ENCODE measurements around the gene KCNAB1.

The KCNAB1 gene

GRCh38 chr3:156334841-156335545 lies 214.6 kb downstream of the KCNAB1 start:
- DNase-seq, result no peak

DNA sequence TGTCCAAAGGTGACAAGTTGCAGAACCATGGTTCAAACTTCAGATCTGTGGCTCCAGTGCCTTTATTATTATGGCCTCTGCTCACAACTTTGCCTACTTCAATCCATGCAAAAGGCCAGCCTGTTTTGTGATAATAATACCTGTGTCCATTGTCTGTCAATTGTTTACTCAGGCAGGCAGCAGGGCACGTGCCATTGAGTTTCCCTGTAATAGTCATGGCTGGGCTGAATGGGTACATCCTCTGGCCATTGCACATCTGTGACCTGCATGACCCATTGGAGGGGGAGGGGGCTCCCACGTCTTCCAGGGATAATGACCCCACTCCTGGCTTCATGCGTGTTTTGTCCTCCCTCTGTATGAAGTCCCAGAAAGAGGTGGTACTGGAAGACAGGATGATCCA lies 219.1 kb downstream of the KCNAB1 start:
- no peak for DNase-seq

DNA sequence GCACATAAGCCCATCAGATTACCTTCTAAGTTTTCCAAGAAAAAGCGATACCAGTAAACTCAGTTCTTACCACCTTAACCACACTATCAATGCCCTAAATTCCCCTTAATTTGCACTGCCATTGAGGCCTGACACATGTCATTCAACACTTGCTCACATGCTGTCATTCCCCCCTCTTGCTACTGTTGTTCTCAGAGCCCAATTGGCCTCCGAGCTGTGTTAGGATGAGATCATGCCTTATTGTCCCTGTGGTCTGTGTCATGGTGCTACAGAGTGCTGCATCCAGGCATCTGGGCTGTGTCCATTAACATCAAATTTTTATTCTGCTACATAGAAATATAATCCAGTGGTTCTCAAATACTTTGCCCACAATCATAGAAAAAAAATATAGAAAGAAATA lies 221.0 kb downstream of the KCNAB1 start:
- no peak for DNase-seq

- DNase-seq, result no peak
Measured at GRCh38 chr3:156341831-156342416, 221.5 kb downstream of the KCNAB1 start.

DNA sequence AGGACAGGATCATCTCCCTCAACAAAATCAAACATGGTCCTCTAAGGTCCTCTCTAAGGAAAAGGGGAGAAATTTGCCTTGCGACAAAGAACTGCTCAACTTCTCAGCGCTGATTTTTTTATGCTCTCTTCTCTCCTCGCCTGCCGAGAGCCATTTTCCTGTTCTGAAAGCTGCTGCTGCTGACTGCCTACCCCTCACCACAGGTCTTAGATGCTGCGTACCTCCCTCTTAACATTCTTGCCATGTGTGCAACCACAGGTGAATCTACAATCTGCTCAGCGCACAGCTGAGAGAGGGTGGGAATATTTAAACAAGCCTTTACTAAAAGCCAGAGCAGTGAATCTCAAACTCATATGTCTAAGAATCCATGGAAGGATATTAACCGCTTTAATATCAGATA lies 223.8 kb downstream of the KCNAB1 start:
- no peak for DNase-seq

- DNase-seq, result no peak
Measured at GRCh38 chr3:156349111-156349510, 228.7 kb downstream of the KCNAB1 start.

- no peak for DNase-seq
Measured at GRCh38 chr3:156349978-156350377, 229.6 kb downstream of the KCNAB1 start.

DNA sequence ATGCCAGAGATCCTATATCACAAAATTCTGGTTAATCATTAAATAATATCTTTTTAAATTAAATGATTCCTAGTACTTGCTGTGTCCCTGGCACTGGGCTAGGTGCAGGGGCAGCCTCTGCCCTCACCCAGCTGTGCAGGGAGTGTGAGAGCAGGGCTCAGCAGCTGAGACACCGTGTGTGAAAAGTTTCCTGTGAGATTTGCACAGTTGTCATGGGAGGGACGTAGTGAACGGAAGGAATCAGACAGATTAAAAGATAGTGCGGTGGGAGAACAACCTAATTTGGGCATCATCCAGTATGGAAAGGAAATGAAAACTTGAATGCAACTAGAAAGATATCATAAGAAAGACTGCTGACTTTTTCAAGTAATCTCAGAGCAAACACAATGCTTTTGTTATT lies 230.4 kb downstream of the KCNAB1 start:
- DNase-seq, result no peak

GRCh38 chr3:156351783-156352182 lies 231.4 kb downstream of the KCNAB1 start:
- DNase-seq, result no peak

- DNase-seq, result no peak
Measured at GRCh38 chr3:156352728-156353127, 232.3 kb downstream of the KCNAB1 start.

DNA sequence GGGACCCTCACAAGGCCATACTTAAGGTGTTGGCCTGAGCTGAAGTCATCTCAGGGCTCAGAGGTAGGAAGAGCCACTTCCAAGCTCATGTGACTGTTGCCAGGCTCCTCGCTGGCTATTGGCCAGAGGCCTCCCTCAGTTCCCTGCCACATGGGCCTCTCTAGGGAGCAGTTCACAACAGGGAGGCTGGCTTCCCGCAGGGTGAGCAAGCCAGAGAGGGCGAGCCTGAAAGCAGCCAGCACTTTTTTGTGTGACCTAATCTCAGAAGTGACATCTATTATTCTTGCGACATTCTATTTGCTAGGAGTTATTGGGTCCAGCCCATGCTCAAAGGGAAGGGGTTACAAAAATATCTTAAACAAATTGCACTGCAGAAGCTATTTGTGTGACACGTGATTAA lies 233.2 kb downstream of the KCNAB1 start:
- DNase-seq, result no peak

DNA sequence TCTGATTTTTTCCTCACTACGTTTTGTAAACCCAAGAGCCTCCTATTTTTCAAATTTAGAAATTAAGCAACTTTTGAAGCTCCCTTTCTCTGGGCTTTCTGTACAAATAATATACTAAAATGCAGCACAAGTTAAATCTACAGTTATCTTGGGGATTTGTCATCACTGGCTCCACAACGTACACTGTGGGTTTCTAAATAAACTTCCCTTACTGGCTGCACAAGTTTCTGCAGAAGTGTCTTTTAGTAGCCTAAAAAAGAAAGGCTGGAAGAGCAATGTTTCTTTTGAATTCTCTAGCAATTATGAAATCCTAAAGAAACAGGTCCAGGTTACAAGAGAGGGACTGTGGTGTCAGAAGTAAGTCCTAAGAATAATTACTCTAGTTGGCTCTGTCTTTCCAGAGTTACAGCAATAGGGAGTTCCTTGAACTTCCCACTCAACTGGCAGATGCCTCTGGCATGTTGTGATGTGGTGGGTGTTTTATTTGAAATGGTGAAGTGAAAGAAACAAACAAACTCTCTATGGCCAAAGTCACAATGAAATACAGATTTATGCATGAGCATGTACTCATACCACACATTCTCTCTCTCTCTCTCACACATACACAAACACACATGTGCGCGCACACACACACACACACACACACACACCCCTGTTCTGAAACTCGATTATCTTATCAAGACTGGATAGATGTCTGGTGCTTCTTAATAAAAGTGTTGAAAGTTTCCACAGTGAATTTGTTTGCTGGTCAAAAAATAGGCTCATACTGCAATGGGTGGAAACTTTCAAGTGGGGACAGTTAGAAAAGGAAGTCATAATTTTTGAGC lies 236.4 kb downstream of the KCNAB1 start:
- DNase-seq, result no peak

- DNase-seq, result no peak
Measured at GRCh38 chr3:156358232-156358631, 237.9 kb downstream of the KCNAB1 start.

GRCh38 chr3:156359368-156359767 lies 239.0 kb downstream of the KCNAB1 start:
- DNase-seq, result no peak

GRCh38 chr3:156360083-156360482 lies 239.7 kb downstream of the KCNAB1 start:
- DNase-seq, result no peak

GRCh38 chr3:156360963-156361362 lies 240.6 kb downstream of the KCNAB1 start:
- no peak for DNase-seq

DNA sequence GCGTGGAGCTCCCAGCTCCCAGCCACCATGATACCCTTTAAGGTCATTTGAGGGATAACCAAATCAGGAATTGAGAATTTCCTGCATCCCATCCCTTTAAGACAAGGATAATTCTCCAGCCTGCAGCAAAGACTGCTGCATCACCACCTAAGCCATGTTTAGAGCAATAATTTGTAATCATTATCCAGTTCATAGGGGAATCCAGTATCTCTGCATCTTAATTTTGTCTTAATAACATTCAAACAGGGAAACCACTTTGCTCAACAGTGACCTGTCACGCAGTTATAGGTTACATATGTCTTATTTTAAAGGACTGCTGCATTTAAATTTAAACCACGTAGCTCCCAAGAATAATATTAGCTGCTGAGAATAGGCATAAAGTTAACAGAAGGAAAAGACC lies 246.2 kb downstream of the KCNAB1 start:
- no peak for DNase-seq

GRCh38 chr3:156368189-156368588 lies 247.8 kb downstream of the KCNAB1 start:
- DNase-seq, result no peak

- no peak for DNase-seq
Measured at GRCh38 chr3:156371701-156372100, 251.3 kb downstream of the KCNAB1 start.

DNA sequence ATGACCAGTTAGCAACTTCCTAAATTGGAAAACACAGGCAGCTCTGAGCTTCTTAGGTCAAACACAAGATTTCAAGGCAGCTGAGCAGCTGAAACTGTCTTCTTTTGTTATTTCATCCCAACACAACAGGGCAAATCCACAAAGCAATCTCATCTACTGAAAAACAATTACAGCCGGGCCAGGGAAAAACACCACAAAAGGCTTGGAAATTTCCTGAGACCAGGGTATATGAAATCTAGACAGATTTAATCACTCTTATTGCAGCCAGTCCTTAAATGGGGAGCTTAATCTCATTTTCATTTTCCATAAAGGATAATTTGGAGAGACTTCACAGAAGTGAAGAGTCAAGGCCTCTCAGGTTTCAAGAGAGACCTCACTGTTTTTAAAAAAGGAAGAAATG lies 252.7 kb downstream of the KCNAB1 start:
- no peak for DNase-seq

GRCh38 chr3:156373654-156374053 lies 253.3 kb downstream of the KCNAB1 start:
- DNase-seq, result no peak

GRCh38 chr3:156376199-156376598 lies 255.8 kb downstream of the KCNAB1 start:
- DNase-seq, result no peak

GRCh38 chr3:156377266-156377665 lies 256.9 kb downstream of the KCNAB1 start:
- no peak for DNase-seq

GRCh38 chr3:156377718-156378117 lies 257.3 kb downstream of the KCNAB1 start:
- no peak for DNase-seq

All from CD4-positive, alpha-beta T cell treated with Interleukin-17A for 1 hour (primary cell).